Endothelial cell of umbilical vein (primary cell): Measurements from ENCODE around the gene PAX8.

Experiments
- CTCF ChIP-seq, 2 donors: IDR thresholded peaks; 1 replicate in 1 of 2; 2 replicates in 1 of 2; pipeline ENCODE4 v1.5.1; 2011; ENCODE audit warnings: low read length in 2 of 2, mild to moderate bottlenecking in 2 of 2, moderate library complexity in 2 of 2, control low read depth in 1 of 2, inconsistent platforms in 1 of 2, low read depth in 1 of 2; ENCODE audit not compliant: insufficient read depth in 1 of 2; ENCODE audit errors: extremely low read depth in 1 of 2
- EZH2 ChIP-seq: IDR thresholded peaks from 2 replicates; pipeline ENCODE4 v1.6.1; 2012; ENCODE audit warnings: borderline replicate concordance, low read depth, mild to moderate bottlenecking, moderate library complexity, low read length, inconsistent platforms; ENCODE audit not compliant: severe bottlenecking
- JUN ChIP-seq: IDR thresholded peaks from 2 replicates; pipeline ENCODE4 v1.6.1; 2011; ENCODE audit warnings: borderline replicate concordance, low read depth; ENCODE audit not compliant: insufficient read length, insufficient read depth
- MAX ChIP-seq: IDR thresholded peaks from 2 replicates; pipeline ENCODE4 v1.6.1; 2011; ENCODE audit not compliant: insufficient read depth, insufficient read length
- MYC ChIP-seq: IDR thresholded peaks from one replicate; pipeline ENCODE4 v1.6.1; 2011; ENCODE audit warnings: mild to moderate bottlenecking, low read depth, low read length
- POLR2AphosphoS5 ChIP-seq: IDR thresholded peaks from 2 replicates; pipeline ENCODE4 v1.6.1; 2012; ENCODE audit warnings: low read depth, mild to moderate bottlenecking, control low read depth, low read length, moderate library complexity; ENCODE audit not compliant: insufficient read depth

- TF ChIP-seq CTCF (IDR thresholded peaks at IDR 0.05; ENCODE audit: extremely low read depth in 1 of 2, insufficient read depth in 1 of 2, low read depth in 1 of 2, low read length in 2 of 2), result no peak
- TF ChIP-seq JUN, result no peak
- TF ChIP-seq MYC, result no peak
- no peak for TF ChIP-seq POLR2AphosphoS5
- TF ChIP-seq EZH2, result no peak
- TF ChIP-seq MAX, result no peak
These were observed 1.8 kb downstream of the PAX8 start for GRCh38 chr2:113276761-113277425.
